ENCODE measurements around the gene RBM39.

- no peak for TF ChIP-seq CTCF (IDR thresholded peaks at IDR 0.05)
- TF ChIP-seq EP300 (IDR thresholded peaks at IDR 0.05) = no peak
- no peak for TF ChIP-seq POLR2A (IDR thresholded peaks at IDR 0.05)
Measured at GRCh38 chr20:35721621-35722020, 20.4 kb downstream of the RBM39 start.
